ENCODE measurements around the gene NTSR1. TPM values are rescaled to one million over a fixed set of nuclear protein-coding genes. Genes with fewer than 3 reads are reported as not detected.

The NTSR1 gene
- total RNA-seq, 1 experiment from 2014 or later, result 44.1 TPM

GRCh38 chr20:62805155-62805710 lies 96.6 kb downstream of the NTSR1 start:
- CTCF ChIA-PET, result interaction anchor here (1.0 kb wide), 1 partner anchor 17 kb away, joined by 3 read pairs; no protein-coding TSS in a partner anchor
- in situ Hi-C loops (cut with HindIII; ENCODE audit: low pct_unique_long_range_greater_than_20kb, low sequenced_read_pairs), result no loop called here
- intact Hi-C loops (cut with micrococcal nuclease; ENCODE audit: unreplicated experiment), result no loop called here

GRCh38 chr20:62805711-62806382 lies 97.2 kb downstream of the NTSR1 start:
- in situ Hi-C loops (cut with HindIII; ENCODE audit: low pct_unique_long_range_greater_than_20kb, low sequenced_read_pairs), result no loop called here
- ChIA-PET CTCF (interaction anchor here (1.0 kb wide), 1 partner anchor 17 kb away, joined by 3 read pairs; no protein-coding TSS in a partner anchor), POLR2A (interaction anchor here (0.6 kb wide), 1 partner anchor 150 kb away, joined by 3 read pairs; no protein-coding TSS in a partner anchor)
- peaks cover 7% of the 10 kb centered on the region for H3K36me3 ChIP-seq (ENCODE audit: control insufficient read depth, insufficient read depth, low read length)
- ATAC-seq (peak; percentile 8), DNase-seq (ENCODE audit: low read depth, low spot score) (no peak)
- peak overlapping the region; percentile 93 for H3K27ac ChIP-seq (ENCODE audit: low read length)
- H3K27me3 ChIP-seq (ENCODE audit: control insufficient read depth, insufficient read depth, low read length), result no peaks in the 10 kb centered on the region
- peaks cover 31% of the 10 kb centered on the region for H3K4me1 ChIP-seq (ENCODE audit: control insufficient read depth, insufficient read depth, low read length)
- BruUV-seq (replicated peaks), result no TSS peak
- intact Hi-C loops (cut with micrococcal nuclease; ENCODE audit: unreplicated experiment), result no loop called here
- no peaks in the 10 kb centered on the region for H3K9me3 ChIP-seq (ENCODE audit: control insufficient read depth, insufficient read depth, low read depth, low read length)
- peak overlapping the region; percentile 70 to 71 for H3K4me3 ChIP-seq (ENCODE audit: low read depth in 2 of 2, low read length in 2 of 2)
- no peak for TF ChIP-seq SIN3A (IDR thresholded peaks at IDR 0.05; ENCODE audit: borderline replicate concordance, insufficient read depth, low read depth, low read length)

More at GRCh38 chr20:62805155-62805710, 96.6 kb downstream of the NTSR1 start:
- no peaks in the 10 kb centered on the region for H3K9me3 ChIP-seq (ENCODE audit: control insufficient read depth, insufficient read depth, low read depth, low read length)
- H3K36me3 ChIP-seq (ENCODE audit: control insufficient read depth, insufficient read depth, low read length), result peaks cover 7% of the 10 kb centered on the region
- no peak for DNase-seq (ENCODE audit: low read depth, low spot score)
- no TSS peak for BruUV-seq (replicated peaks)
- H3K27me3 ChIP-seq (ENCODE audit: control insufficient read depth, insufficient read depth, low read length), result no peaks in the 10 kb centered on the region
- POLR2A ChIA-PET, result interaction anchor here (0.6 to 0.7 kb wide), 2 partner anchors 9 to 142 kb away, joined by 3 read pairs; partner anchors contain the start of gene MRGBP
- no peak; the same call in 1 of the 2 replicates for TF ChIP-seq SIN3A (IDR thresholded peaks at IDR 0.05; ENCODE audit: borderline replicate concordance, insufficient read depth, low read depth, low read length)
- no peak for TF ChIP-seq CTCF (IDR thresholded peaks at IDR 0.05)
- no peak for TF ChIP-seq REST (IDR thresholded peaks at IDR 0.05; ENCODE audit: insufficient read depth in 1 of 2, low read depth in 2 of 2, low read length in 1 of 2)
- H3K4me3 ChIP-seq (ENCODE audit: low read depth in 2 of 2, low read length in 2 of 2), result peak overlapping the region; percentile 70 to 71
- ATAC-seq, result peak; percentile 27
- peak overlapping the region; percentile 93 for H3K27ac ChIP-seq (ENCODE audit: low read length)
- peaks cover 31% of the 10 kb centered on the region for H3K4me1 ChIP-seq (ENCODE audit: control insufficient read depth, insufficient read depth, low read length)

GRCh38 chr20:62806383-62807050 lies 97.9 kb downstream of the NTSR1 start:
- ChIA-PET CTCF (no interaction called here), POLR2A (interaction anchor here (0.6 kb wide), 1 partner anchor 151 kb away, joined by 3 read pairs; no protein-coding TSS in a partner anchor)
- Histone ChIP-seq H3K9me3 (ENCODE audit: control insufficient read depth, insufficient read depth, low read depth, low read length) (no peaks in the 10 kb centered on the region), H3K4me1 (ENCODE audit: control insufficient read depth, insufficient read depth, low read length) (peaks cover 31% of the 10 kb centered on the region), H3K27ac (ENCODE audit: low read length) (peak overlapping the region; percentile 93), H3K36me3 (ENCODE audit: control insufficient read depth, insufficient read depth, low read length) (peaks cover 7% of the 10 kb centered on the region), H3K27me3 (ENCODE audit: control insufficient read depth, insufficient read depth, low read length) (no peaks in the 10 kb centered on the region), H3K4me3 (ENCODE audit: low read depth in 2 of 2, low read length in 2 of 2) (peak overlapping the region; percentile 70 to 71)
- in situ Hi-C loops (cut with HindIII; ENCODE audit: low pct_unique_long_range_greater_than_20kb, low sequenced_read_pairs), result no loop called here
- intact Hi-C loops (cut with micrococcal nuclease; ENCODE audit: unreplicated experiment), result no loop called here
- ATAC-seq, result no peak
- TF ChIP-seq REST (IDR thresholded peaks at IDR 0.05; ENCODE audit: insufficient read depth in 1 of 2, low read depth in 2 of 2, low read length in 1 of 2), result no peak
- TF ChIP-seq SIN3A (IDR thresholded peaks at IDR 0.05; ENCODE audit: borderline replicate concordance, insufficient read depth, low read depth, low read length), result no peak
- no peak for TF ChIP-seq CTCF (IDR thresholded peaks at IDR 0.05)
- TF ChIP-seq TCF7L2 (IDR thresholded peaks at IDR 0.05; ENCODE audit: low read depth, low read length), result no peak
- no peak for TF ChIP-seq POLR2AphosphoS5 (IDR thresholded peaks at IDR 0.05; ENCODE audit: low read depth, low read length)
- no peak for DNase-seq (ENCODE audit: low read depth, low spot score)
- TSS peak; percentile 68 for BruUV-seq (replicated peaks)

Measured in Panc1 (cell line).